ENCODE data around the gene PASD1.
"Not testable (repeated sequence)": the region's sequence is repeated elsewhere in the genome, so short reads cannot be mapped to it uniquely, and the experiment has no call there.

PASD1 gene

DNA sequence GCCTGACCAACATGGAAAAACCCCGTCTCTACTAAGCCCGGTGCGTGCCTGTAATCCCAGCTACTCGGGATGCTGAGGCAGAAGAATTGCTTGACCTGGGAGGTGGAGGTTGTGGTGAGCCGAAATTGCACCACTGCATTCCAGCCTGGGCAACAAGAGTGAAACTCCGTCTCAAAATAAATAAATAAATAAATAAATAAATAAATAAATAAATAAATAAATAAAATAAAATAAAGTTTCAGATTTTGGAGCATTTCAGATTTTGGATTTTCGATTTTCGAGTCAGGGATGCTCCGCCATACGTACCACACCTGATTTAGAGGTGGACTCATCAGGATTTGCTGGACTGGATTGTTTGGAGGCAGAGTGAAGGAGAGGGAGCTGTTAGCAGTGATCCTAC lies 3.4 kb downstream of the PASD1 start:
- not testable (repeated sequence) for H3K27me3 Mint-ChIP-seq, H3K9me3 Mint-ChIP-seq, H3K4me3 Mint-ChIP-seq, H3K36me3 Mint-ChIP-seq, ATAC-seq, H3K27ac Mint-ChIP-seq, H3K4me1 Mint-ChIP-seq

DNA sequence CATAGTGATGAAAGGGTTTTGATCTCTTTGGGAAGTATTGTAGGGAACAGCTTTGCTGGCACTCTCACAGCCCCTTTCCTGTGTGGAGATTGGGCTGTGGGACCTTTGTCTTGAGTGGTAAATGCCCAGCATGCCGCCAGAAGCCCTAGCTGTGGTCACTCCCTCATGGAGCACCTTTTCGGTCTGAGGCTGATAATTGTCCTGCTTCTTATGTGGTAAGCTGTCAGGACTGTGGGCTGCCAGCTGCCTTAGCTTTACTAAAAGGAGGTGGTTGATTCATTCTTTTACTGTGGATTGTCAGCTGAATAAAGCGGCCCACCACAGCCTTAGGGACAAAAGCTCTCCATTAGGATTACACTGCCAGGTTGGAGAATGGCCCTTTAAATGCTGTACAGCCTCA lies 7.1 kb downstream of the PASD1 start:
- Mint-ChIP-seq H3K4me3 (no peak overlapping the region), H3K9me3 (no peaks in the 10 kb centered on the region), H3K4me1 (no peaks in the 10 kb centered on the region), H3K27me3 (peaks cover 8% of the 10 kb centered on the region), H3K36me3 (no peaks in the 10 kb centered on the region), H3K27ac (no peak overlapping the region)
- no peak for ATAC-seq

- not testable (repeated sequence) for H3K36me3 Mint-ChIP-seq, H3K4me1 Mint-ChIP-seq, H3K27ac Mint-ChIP-seq, H3K9me3 Mint-ChIP-seq, H3K4me3 Mint-ChIP-seq, H3K27me3 Mint-ChIP-seq, ATAC-seq
These were observed 29.9 kb downstream of the PASD1 start for GRCh38 chrX:151593384-151593783.

DNA sequence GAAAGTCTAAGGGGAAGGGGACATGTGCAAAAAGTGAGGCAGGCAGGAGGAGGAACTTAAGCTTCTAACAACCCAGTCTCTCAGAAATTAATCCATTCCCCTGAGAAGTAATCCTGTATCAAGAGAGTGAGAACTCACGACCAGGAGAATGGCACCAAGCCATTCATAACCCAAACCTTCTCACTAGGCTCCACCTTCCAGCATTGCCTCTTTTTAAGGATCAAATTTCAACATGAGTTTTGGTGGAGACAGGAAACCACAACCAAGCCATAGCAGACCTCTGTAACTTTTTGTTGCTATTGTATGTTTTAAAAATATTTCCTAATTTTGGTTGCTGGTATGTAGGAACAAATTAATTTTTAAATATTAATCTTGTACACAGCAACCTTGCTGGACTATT lies 32.8 kb downstream of the PASD1 start:
- no peak overlapping the region for H3K4me3 Mint-ChIP-seq
- no peaks in the 10 kb centered on the region for H3K9me3 Mint-ChIP-seq
- no peaks in the 10 kb centered on the region for H3K36me3 Mint-ChIP-seq
- ATAC-seq, result no peak
- no peak overlapping the region for H3K27ac Mint-ChIP-seq
- H3K4me1 Mint-ChIP-seq, result no peaks in the 10 kb centered on the region
- no peaks in the 10 kb centered on the region for H3K27me3 Mint-ChIP-seq

GRCh38 chrX:151604931-151605330 lies 41.5 kb downstream of the PASD1 start:
- no peaks in the 10 kb centered on the region for H3K27me3 Mint-ChIP-seq
- no peaks in the 10 kb centered on the region for H3K36me3 Mint-ChIP-seq
- no peaks in the 10 kb centered on the region for H3K4me1 Mint-ChIP-seq
- H3K4me3 Mint-ChIP-seq, result no peak overlapping the region
- H3K9me3 Mint-ChIP-seq, result no peaks in the 10 kb centered on the region
- H3K27ac Mint-ChIP-seq, result no peak overlapping the region
- no peak for ATAC-seq

- Mint-ChIP-seq H3K9me3 (no peaks in the 10 kb centered on the region), H3K36me3 (no peaks in the 10 kb centered on the region), H3K27me3 (no peaks in the 10 kb centered on the region), H3K4me3 (no peak overlapping the region), H3K4me1 (no peaks in the 10 kb centered on the region), H3K27ac (no peak overlapping the region)
- ATAC-seq, result no peak
These were observed 45.7 kb downstream of the PASD1 start for GRCh38 chrX:151609222-151609621.

GRCh38 chrX:151621422-151621821 lies 57.9 kb downstream of the PASD1 start:
- H3K9me3 Mint-ChIP-seq, result no peaks in the 10 kb centered on the region
- H3K36me3 Mint-ChIP-seq, result no peaks in the 10 kb centered on the region
- ATAC-seq, result no peak
- no peaks in the 10 kb centered on the region for H3K4me1 Mint-ChIP-seq
- no peak overlapping the region for H3K4me3 Mint-ChIP-seq
- H3K27ac Mint-ChIP-seq, result no peak overlapping the region
- H3K27me3 Mint-ChIP-seq, result no peaks in the 10 kb centered on the region

DNA sequence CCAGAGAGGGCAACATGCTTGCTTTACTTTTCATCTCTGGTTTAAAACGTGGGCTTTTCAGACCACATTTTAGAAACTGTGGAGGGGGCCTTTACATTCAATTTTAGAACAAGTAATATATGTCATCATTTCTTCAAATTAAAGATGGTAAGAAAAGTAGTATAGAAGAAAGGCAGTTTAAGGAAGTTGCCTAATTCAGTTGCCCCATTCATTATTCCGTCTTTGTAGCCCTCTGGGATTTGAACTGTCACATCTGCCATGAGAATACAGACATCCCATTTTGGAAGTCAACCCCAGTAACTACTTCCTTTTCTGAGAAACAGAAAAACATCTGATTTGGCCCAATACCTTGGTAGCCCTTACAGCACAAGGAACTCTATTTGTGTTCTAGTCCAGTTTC lies 61.2 kb downstream of the PASD1 start:
- Mint-ChIP-seq H3K36me3 (no peaks in the 10 kb centered on the region), H3K4me3 (no peak overlapping the region), H3K9me3 (no peaks in the 10 kb centered on the region), H3K27ac (no peak overlapping the region), H3K27me3 (no peaks in the 10 kb centered on the region), H3K4me1 (no peaks in the 10 kb centered on the region)
- ATAC-seq, result no peak

DNA sequence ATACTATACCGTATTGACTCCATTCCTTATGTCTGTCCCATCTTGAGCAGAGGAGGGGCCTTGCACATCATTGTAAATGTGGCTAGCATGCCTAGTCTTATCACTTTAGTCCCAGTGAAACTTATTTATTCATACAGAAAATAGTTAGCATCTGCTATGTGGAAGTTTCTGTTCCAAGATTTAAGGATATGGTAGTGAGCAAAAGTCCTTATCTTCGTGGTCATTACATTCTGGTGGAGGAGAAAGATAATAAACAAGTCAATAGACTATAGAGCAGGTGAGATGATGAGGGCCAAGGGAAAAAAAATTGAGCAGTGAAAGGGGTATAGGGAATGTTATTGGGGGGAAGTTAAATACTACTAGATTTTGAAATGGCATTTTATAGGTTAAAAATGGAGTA lies 68.3 kb downstream of the PASD1 start:
- Mint-ChIP-seq H3K27ac (no peak overlapping the region), H3K27me3 (no peaks in the 10 kb centered on the region), H3K36me3 (no peaks in the 10 kb centered on the region), H3K4me3 (no peak overlapping the region), H3K9me3 (no peaks in the 10 kb centered on the region), H3K4me1 (no peaks in the 10 kb centered on the region)
- ATAC-seq, result no peak

DNA sequence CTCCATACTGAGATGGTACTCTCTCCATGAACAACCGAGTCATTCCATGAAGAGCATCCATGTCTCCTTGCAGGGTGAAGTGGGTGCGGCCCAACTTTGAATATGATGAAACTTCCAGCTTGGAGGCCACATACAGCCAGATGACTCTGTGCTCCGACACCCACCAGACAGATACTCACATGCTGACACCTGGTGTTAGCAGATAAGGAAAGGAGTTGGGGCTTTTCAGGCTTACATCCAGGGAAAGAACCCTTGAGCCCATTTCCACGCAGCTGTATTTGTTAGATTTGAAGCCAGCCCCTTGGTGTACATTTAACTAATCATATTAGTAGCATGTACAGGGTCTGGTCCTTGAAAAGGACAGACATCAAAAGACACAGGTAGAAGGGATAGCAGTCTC lies 69.7 kb downstream of the PASD1 start:
- no peak overlapping the region for H3K27ac Mint-ChIP-seq
- H3K4me1 Mint-ChIP-seq, result no peaks in the 10 kb centered on the region
- no peaks in the 10 kb centered on the region for H3K9me3 Mint-ChIP-seq
- no peaks in the 10 kb centered on the region for H3K36me3 Mint-ChIP-seq
- no peak for ATAC-seq
- H3K4me3 Mint-ChIP-seq, result no peak overlapping the region
- H3K27me3 Mint-ChIP-seq, result no peaks in the 10 kb centered on the region

DNA sequence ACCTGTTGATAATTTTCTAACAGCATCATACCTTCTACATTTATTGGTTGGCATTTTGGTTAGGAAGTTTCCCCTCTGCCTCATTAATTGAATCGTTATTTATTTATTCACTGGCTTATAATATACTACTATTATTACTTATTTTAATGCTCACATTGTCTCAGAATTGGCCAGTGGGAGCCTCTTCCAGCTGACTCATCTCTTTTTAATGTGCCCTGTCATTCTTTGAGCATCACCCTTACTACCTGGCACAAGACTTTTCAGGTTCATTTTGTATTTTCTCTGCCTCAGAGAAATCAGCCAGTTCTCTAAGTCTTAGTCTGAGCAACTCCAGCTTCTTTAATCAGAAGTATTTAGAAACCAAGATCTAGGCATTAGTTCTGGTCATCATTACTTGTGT lies 71.5 kb downstream of the PASD1 start:
- Mint-ChIP-seq H3K36me3 (no peaks in the 10 kb centered on the region), H3K4me1 (no peaks in the 10 kb centered on the region), H3K27ac (no peak overlapping the region), H3K9me3 (no peaks in the 10 kb centered on the region), H3K27me3 (no peaks in the 10 kb centered on the region), H3K4me3 (no peak overlapping the region)
- no peak for ATAC-seq

DNA sequence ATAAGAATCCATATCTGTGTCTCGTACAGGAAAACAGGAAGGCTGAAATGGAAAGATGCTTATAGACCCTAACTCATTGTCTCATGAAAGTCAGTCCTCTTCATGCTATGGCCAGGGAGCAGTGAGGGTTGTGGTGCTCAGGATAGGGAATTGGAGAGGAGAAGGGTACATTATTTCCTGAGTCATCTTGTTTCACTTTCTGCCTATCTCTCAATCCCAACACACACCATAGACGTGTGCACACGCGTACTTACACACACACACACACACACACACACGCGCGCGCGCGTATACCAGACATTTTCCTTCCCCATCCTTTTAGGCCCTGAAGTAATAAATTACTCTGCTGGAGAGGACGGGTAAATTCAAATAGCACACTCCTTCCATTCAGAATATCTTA lies 78.1 kb downstream of the PASD1 start:
- no peaks in the 10 kb centered on the region for H3K27me3 Mint-ChIP-seq
- no peak overlapping the region for H3K4me3 Mint-ChIP-seq
- H3K9me3 Mint-ChIP-seq, result no peaks in the 10 kb centered on the region
- H3K36me3 Mint-ChIP-seq, result no peaks in the 10 kb centered on the region
- ATAC-seq, result no peak
- H3K27ac Mint-ChIP-seq, result no peak overlapping the region
- no peaks in the 10 kb centered on the region for H3K4me1 Mint-ChIP-seq

DNA sequence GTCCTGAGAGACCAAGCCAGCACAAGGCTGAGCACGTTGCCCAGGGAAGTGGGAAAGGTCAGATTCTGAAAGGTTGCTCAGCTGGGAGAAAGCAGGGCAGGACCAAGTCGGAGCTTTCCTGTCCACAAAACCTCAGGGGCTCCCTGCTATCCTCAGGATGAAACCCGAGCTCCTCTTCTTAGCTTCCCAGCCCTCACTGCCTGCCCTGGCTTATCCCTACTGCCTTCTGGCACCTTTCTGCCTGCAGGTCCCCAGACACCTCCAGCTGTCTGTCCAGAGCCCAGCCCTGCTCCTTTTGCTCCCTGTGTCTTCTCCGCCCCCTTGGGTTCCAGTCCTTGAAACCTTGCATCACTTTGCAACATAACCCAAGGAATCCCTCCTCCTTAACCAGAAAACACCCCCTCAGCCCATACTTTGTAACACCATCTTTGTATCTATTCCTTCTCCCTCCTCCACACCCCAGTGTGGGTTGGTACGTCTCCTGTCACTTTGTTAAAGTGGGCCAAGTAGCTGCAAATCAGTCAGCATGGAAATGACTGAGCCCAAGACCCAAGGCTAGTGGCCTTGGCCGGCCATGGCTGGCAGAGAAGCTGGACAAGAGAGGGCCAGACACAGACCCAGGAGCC lies 111.8 kb downstream of the PASD1 start:
- peaks cover 12% of the 10 kb centered on the region for H3K27me3 Mint-ChIP-seq
- no peak overlapping the region for H3K4me3 Mint-ChIP-seq
- no peaks in the 10 kb centered on the region for H3K4me1 Mint-ChIP-seq
- no peaks in the 10 kb centered on the region for H3K36me3 Mint-ChIP-seq
- no peak overlapping the region for H3K27ac Mint-ChIP-seq
- H3K9me3 Mint-ChIP-seq, result no peaks in the 10 kb centered on the region
- ATAC-seq, result no peak

DNA sequence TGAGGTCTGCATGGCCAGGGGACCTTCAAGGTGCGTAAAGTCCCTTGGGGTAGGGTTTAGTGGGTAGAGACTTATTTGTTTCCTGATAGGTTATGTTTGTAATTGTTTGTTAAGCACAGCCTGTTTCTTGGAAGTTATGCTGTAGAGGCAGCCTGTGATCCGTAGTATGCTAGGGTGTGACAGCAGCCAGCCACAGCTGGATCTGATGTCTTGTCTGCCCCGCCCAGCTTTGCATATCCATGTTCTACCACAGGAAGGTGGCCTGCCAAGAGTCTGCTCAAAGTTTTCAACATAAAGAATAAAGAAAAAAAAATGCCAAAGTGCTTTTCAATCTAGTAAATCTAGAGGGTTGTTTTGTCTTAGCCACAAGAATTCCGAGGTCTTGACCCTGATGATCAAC lies 112.7 kb downstream of the PASD1 start:
- H3K36me3 Mint-ChIP-seq, result no peaks in the 10 kb centered on the region
- no peaks in the 10 kb centered on the region for H3K9me3 Mint-ChIP-seq
- no peak overlapping the region for H3K27ac Mint-ChIP-seq
- no peak overlapping the region for H3K4me3 Mint-ChIP-seq
- no peak for ATAC-seq
- H3K4me1 Mint-ChIP-seq, result no peaks in the 10 kb centered on the region
- H3K27me3 Mint-ChIP-seq, result peaks cover 14% of the 10 kb centered on the region

- Mint-ChIP-seq H3K9me3 (no peaks in the 10 kb centered on the region), H3K27ac (no peak overlapping the region)
These were observed 116.4 kb downstream of the PASD1 start for GRCh38 chrX:151679798-151680402.

GRCh38 chrX:151680805-151681204 lies 117.3 kb downstream of the PASD1 start:
- Mint-ChIP-seq H3K27ac (no peak overlapping the region), H3K4me3 (no peak overlapping the region), H3K36me3 (no peaks in the 10 kb centered on the region), H3K9me3 (no peaks in the 10 kb centered on the region), H3K27me3 (peaks cover 38% of the 10 kb centered on the region), H3K4me1 (no peaks in the 10 kb centered on the region)
- no peak for ATAC-seq

More at GRCh38 chrX:151679798-151680402, 116.4 kb downstream of the PASD1 start:
- Mint-ChIP-seq H3K4me3 (no peak overlapping the region), H3K27me3 (peaks cover 38% of the 10 kb centered on the region), H3K36me3 (no peaks in the 10 kb centered on the region), H3K4me1 (no peaks in the 10 kb centered on the region)
- ATAC-seq, result no peak
